ENCODE data around the gene MYRIP. TPM values are rescaled to one million over a fixed set of nuclear protein-coding genes. Genes with fewer than 3 reads are reported as not detected.
"Not testable (repeated sequence)": the region's sequence is repeated elsewhere in the genome, so short reads cannot be mapped to it uniquely, and the experiment has no call there.

Gene MYRIP
- total and polyA plus RNA-seq, 12 donors: 0.24 to 4.8 (median 1.4) TPM

DNA sequence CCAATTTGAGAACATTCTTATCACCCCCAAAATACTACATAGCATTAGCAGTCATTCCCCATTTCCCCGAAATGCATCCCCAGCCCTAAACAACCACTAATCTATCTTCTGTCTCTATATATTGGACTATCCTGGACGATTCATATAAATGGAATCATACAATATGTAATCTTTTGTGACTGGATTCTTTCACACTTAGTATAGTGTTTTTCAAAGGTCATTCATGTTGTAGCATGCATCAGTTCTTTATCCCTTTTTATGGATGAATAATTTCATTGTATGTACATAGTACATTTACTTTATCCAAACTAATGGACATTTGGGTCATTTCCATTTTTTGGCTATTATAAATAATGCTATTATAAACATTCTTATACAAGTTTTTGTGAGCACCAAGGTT is 472.6 kb downstream of the MYRIP start:
- DNase-seq: no peak
- intact Hi-C loops (cut with DNase I): no loop called here
- WGBS, 4 donors: 71 to 88% (median 79%) methylated on average over 2 of the region's 2 CpGs

DNA sequence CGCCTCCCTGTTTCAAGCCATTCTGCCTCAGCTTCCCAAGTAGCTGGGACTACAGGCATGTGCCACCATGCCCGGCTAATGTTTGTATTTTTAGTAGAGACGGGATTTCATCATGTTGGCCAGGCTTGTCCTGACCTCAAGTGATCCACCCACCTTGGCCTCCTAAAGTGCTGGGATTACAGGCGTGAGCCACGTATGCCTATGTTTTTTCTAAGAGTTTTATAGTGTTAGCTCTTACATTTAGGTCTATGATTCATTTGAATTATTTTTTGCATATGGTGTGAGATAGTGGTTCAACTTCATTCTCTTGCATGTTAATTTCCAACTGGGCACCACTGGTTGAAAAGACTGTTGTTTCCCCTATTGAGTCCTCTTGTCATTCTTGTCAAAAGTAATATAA is 473.6 kb downstream of the MYRIP start:
- H3K27me3 ChIP-seq; H3K4me1 ChIP-seq (replicated peaks in 1 of 2); H3K36me3 ChIP-seq (replicated peaks in 1 of 2); H3K27ac ChIP-seq; H3K9me3 ChIP-seq (replicated peaks in 1 of 3); intact Hi-C loops (cut with DNase I); H3K4me3 ChIP-seq; DNase-seq: not testable (repeated sequence)
- WGBS, 4 donors: 94 to 97% (median 95%) methylated on average over 5 of the region's 5 CpGs

More for the DNA sequence above, 472.6 kb downstream of the MYRIP start:
- Histone ChIP-seq H3K4me3 (no peak overlapping the region), H3K4me1 (replicated peaks in 1 of 2) (no peaks in the 10 kb centered on the region), H3K9me3 (replicated peaks in 1 of 3) (no peaks in the 10 kb centered on the region), H3K27me3 (no peaks in the 10 kb centered on the region), H3K36me3 (replicated peaks in 1 of 2) (no peaks in the 10 kb centered on the region), H3K27ac (no peak overlapping the region)
- TF ChIP-seq POLR2A (IDR thresholded peaks at IDR 0.05): no peak
- TF ChIP-seq, protein P1, sequence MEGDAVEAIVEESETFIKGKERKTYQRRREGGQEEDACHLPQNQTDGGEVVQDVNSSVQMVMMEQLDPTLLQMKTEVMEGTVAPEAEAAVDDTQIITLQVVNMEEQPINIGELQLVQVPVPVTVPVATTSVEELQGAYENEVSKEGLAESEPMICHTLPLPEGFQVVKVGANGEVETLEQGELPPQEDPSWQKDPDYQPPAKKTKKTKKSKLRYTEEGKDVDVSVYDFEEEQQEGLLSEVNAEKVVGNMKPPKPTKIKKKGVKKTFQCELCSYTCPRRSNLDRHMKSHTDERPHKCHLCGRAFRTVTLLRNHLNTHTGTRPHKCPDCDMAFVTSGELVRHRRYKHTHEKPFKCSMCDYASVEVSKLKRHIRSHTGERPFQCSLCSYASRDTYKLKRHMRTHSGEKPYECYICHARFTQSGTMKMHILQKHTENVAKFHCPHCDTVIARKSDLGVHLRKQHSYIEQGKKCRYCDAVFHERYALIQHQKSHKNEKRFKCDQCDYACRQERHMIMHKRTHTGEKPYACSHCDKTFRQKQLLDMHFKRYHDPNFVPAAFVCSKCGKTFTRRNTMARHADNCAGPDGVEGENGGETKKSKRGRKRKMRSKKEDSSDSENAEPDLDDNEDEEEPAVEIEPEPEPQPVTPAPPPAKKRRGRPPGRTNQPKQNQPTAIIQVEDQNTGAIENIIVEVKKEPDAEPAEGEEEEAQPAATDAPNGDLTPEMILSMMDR (IDR thresholded peaks at IDR 0.05): no peak

DNA sequence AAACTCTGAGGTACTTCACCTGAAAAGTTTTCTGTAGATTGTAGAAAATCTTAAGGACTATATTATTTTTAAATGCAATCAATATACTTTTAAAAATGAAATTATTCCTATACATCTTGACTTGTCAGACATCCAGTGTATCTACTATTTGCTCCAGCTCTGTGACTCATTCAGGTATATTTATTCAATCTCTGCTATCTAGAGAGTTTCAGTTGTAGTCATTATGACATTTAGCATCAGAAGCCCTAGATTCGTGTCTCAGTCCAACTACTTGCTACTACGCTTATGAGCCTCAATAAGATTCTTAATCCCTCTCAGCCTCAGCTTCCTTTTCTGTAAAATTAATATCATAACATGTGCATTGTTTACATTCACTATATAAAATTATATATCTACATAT is 477.8 kb downstream of the MYRIP start:
- whole genome bisulfite sequencing, 4 donors: 93 to 97% (median 95%) methylated on average over 2 of the region's 2 CpGs
- no peaks in the 10 kb centered on the region for H3K27me3 ChIP-seq
- TF ChIP-seq POLR2A (IDR thresholded peaks at IDR 0.05): no peak
- TF ChIP-seq, protein P1 (IDR thresholded peaks at IDR 0.05): no peak

DNA sequence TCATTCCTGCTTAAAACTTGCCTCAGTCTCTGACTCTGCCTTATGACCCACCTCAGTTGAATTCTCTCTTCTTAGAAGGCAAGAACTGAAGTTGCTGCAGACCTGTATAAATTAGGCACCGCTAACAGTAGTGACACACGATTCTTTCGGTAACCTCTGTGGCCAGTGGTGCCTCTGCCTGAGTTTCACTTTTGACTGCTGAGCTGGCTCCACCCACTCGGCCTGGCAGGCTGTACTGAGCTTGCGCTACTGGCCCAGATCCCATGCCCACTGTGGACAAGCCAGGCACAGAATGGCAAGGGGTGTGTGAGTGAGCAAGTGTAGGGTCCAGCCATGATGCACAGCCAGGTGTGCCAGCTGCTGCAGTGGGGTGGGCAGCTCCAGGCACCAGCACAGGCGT is 481.0 kb downstream of the MYRIP start:
- TF ChIP-seq POLR2A (IDR thresholded peaks at IDR 0.05): no peak
- TF ChIP-seq, protein P1 (IDR thresholded peaks at IDR 0.05): no peak
- Histone ChIP-seq H3K4me1 (replicated peaks in 1 of 2) (no peaks in the 10 kb centered on the region), H3K27me3 (no peaks in the 10 kb centered on the region), H3K4me3 (no peak overlapping the region), H3K9me3 (replicated peaks in 1 of 3) (no peaks in the 10 kb centered on the region), H3K36me3 (replicated peaks in 1 of 2) (no peaks in the 10 kb centered on the region), H3K27ac (no peak overlapping the region)
- intact Hi-C loops (cut with DNase I): no loop called here
- 92 to 96% (median 95%) methylated on average over 6 of the region's 6 CpGs for WGBS, 4 donors
- no peak for DNase-seq

More for the DNA sequence above, 477.8 kb downstream of the MYRIP start:
- no peak overlapping the region for H3K4me3 ChIP-seq
- no peaks in the 10 kb centered on the region for H3K36me3 ChIP-seq (replicated peaks in 1 of 2)
- no peak for DNase-seq
- H3K4me1 ChIP-seq (replicated peaks in 1 of 2): no peaks in the 10 kb centered on the region
- intact Hi-C loops (cut with DNase I): no loop called here
- H3K27ac ChIP-seq: no peak overlapping the region
- no peaks in the 10 kb centered on the region for H3K9me3 ChIP-seq (replicated peaks in 1 of 3)

DNA sequence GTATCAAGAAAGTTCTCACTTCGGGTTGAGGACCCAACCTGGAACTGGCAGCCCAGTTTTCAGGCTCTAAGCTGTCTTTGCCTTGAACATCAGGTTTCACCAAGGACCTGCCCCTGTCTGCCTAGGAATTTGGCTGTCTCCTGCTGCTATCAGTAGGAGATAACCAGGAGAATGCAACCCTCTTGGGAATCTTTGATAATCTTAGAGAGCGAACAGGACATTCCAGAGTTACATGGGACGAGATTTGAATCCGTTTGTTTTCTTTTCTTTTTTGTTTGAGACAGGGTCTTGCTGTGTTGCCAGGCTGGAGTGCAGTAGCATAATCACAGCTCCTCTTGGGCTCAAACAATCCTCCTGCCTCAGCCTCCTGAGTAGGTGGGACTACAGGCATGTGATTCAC is 482.1 kb downstream of the MYRIP start:
- Histone ChIP-seq H3K27me3 (no peaks in the 10 kb centered on the region), H3K27ac (no peak overlapping the region), H3K36me3 (replicated peaks in 1 of 2) (no peaks in the 10 kb centered on the region), H3K4me1 (replicated peaks in 1 of 2) (no peaks in the 10 kb centered on the region), H3K9me3 (replicated peaks in 1 of 3) (no peaks in the 10 kb centered on the region), H3K4me3 (no peak overlapping the region)
- intact Hi-C loops (cut with DNase I): no loop called here
- DNase-seq: no peak
- WGBS, 4 donors: 88 to 94% (median 90%) methylated on average over 4 of the region's 4 CpGs
- TF ChIP-seq, protein P1 (IDR thresholded peaks at IDR 0.05): no peak
- TF ChIP-seq POLR2A (IDR thresholded peaks at IDR 0.05): no peak

Data from adrenal gland (tissue), 12 donors.